HG02623 (cell line): ENCODE data around the gene INTS7.
"Not testable (repeated sequence)": the region's sequence is repeated elsewhere in the genome, so short reads cannot be mapped to it uniquely, and the experiment has no call there.

Experiments
- ATAC-seq: cut with Tn5 transposase; IDR thresholded peaks from one replicate; pipeline ENCODE4 v1.9.1; 2021; ENCODE audit warnings: moderate library complexity; ENCODE audit not compliant: unreplicated experiment

The INTS7 gene

GRCh38 chr1:211933946-211934714 lies 101.2 kb downstream of the INTS7 start:
- no peak for ATAC-seq

DNA sequence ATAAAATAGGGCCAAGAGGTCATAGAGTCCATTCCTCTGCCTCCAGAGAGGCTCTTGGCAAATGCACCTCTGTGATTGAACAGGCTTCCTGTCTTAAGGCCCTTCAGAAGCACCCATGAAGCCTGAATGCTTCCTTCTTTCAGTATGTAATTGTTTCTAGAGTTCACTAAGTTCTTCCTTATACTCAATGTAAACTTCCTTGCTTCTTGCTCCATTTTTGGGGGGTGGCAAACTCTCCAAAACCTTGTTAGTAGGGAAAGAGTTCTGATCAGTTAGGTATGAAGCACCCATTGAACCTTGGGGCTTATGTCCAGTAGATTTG lies 102.5 kb downstream of the INTS7 start:
- ATAC-seq: no peak

DNA sequence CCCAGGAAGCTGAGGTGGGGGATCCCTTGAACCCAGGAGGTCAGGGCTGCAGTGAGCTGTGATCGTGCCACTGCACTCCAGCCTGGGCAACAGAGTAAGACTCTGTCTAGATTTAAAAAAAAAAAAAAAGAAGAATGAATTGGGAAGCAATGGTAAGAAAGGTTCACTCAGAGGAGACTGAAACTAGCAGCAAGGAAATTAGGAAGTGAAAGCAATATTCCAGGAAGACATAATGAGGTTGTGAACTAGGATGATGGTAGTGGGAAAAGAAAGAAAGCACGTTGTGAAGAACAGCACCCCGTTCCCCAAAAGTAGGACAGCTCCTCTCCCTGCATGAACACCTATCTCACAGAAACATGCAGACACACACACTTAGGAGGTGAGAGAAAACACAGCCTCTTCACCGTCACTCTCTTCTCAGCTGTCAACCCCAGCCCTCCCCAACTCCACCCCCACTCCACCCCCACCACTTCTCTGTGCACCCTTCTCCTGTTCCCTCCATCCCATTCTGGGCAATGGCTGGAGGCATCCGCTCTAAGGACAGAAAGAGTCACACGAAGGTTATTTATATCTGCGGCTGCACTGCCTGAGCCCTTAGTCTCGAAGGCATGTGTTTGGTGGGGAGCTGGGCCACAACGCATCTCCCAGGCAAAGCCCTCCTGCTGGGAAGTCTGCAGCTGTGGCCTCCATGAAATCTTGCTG lies 103.0 kb downstream of the INTS7 start:
- no peak for ATAC-seq

DNA sequence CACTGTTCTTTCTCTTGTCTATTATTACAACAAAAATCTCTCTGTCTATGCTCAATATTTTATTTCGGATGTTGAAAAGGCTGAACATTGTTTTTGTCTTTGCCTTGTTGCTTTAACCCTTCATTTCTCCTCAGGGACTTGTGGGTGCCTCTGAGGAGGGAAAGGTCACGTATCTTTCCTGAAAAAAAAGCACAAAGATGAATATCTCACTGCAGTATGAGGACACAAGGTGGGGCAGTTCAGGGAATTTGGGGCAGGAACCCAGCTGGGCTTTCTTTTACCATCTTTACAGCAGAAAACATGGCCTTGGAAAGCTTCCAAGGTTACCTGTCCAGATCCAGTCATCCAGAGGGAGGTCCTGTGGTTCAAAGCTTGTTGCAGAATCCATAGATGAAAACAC lies 105.7 kb downstream of the INTS7 start:
- no peak for ATAC-seq

DNA sequence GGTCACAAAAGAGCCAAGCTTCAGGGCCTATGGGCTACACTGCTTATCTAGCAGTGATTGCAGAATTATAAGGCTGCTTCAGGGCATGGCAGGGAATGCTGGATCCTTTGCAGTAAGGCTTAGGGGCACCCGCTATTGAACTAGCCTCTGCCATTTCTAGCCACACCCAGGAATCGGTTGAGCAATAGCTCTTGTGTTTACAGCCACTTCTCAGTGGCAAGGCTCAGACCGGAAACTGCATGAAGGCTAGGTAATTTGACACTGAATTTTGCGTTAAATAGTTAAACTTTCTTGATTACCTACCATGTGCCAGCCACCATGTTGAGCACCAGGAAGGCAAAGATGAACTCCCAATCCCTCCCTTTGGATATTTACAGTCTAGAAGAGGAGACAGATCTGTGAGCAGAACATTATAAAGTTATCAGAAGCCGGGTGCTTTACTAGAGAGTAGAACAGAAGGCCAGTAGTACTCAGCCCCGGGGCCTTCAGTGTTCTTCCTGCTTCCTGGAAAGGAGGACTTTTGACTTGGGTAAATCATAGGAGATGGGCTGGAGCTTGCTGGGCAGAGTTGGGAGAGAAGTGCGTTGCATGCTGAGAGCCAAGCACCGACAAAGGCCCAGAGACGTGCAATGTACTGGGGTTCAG lies 106.2 kb downstream of the INTS7 start:
- no peak for ATAC-seq

DNA sequence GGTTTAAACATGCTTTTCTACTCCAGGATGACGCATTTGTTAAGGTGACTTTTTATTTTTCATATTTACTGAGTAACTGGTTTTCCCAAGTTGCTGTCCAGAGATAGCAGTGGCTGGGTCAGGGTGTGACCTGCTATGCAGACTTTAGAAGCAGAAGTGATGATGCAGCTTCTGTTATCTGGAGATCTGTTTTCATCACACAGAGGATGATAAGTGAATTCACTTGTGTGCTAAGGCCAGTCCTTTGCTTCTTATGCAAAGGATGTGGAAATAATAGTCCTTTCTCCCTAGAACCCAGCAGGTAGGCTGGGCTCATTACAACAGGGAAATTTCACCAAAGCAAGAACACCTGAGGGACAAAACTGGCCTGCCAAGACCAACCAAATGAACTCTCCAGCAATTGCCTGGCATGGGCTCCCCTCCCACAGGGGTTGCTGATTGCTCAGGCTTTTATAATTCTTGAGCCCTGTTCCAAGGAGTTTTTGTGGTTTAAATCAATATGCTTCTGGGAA lies 107.0 kb downstream of the INTS7 start:
- no peak for ATAC-seq

- no peak for ATAC-seq
Observed at GRCh38 chr1:211925016-211925415, 110.3 kb downstream of the INTS7 start.

- ATAC-seq: no peak
Observed at GRCh38 chr1:211924256-211924655, 111.1 kb downstream of the INTS7 start.

DNA sequence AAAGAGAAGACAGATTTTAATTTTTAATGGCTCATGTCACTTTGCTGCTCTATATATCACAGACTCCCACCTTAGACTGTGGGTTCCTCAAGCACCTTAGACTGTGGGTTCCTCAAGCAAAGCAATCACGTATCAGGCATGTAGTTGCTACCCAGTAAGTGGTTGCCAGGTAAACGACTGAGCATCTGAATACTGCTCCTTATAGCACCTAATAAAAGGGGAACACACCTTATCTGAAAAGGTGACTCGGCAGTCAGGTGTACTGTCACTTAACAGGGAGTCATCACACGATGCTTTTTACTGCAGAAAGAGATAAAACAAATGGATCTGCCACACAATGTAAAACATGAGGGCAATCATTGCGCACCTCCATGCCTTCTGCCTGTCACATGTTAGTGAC lies 112.3 kb downstream of the INTS7 start:
- no peak for ATAC-seq

DNA sequence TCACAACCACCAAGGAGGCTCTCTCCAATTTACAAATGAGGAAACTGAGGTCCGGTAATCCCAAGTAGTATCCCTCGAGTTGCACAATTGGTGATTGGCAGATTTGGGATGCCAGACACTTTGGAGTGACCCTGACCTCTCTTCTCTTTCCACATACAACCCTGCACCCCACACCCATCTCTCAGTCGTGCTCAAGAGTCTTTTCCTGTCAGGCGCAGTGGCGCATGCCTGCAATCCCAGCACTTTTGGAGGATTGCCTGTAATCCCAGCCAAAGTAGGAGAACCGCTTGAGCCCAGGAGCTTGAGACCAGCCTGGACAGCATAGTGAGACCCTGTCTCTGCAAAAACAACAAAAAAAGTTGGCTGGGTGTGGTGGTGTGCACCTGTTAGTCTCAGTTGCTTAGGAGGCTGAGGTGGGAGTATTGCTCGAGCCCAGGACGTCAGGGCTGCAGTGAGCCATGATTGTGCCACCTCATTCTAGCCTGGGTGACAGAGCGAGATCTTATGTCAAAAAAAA lies 113.7 kb downstream of the INTS7 start:
- ATAC-seq: no peak

- no peak for ATAC-seq
Observed at GRCh38 chr1:211920602-211921226, 114.6 kb downstream of the INTS7 start.

- ATAC-seq: no peak
Observed at GRCh38 chr1:211920141-211920572, 115.2 kb downstream of the INTS7 start.

DNA sequence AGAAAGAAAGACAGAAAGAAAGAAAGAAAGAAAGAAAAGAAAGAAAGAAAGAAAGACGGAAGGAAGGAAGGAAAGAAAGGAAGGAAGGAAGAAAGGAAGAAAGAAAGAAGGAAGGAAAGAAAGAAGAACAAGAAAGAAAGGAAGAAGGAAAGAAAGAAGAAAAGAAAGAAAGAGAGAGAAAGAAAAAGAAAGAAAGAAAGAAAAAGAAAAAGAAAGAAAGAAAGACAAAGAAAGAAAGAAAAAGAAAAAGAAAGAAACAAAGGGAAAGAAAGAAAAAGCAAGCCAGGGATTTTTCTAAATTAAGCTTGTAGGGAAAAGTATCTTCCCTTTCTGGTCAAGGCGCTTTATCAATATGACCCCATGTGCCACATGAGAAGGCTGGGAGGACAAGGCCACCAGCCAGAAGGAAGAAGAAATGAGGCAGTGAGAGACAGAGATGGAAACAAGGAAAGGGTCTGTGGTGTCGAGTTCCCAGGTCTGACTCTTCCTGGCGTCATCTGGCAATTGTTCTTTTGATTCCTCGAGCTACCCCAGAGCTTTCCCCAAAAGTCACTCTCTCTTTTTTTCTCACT lies 116.4 kb downstream of the INTS7 start:
- no peak for ATAC-seq

DNA sequence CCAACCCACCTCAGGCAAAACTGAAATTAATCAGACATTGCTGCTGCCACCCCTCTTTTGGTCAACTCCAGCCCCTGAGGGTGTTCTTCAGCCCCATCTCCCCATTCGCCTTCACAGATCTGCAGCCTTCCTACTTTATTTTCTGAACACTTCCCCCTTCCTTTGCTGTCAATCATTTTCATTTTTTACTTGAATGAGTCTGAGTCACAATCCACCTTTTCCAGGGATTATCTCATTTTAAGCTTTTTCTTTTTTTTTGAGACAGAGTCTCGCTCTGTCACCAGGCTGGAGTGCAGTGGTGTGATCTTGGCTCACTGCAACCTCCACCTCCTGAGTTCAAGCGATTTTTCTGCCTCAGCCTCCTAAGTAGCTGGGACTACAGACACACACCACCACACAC lies 118.9 kb downstream of the INTS7 start:
- not testable (repeated sequence) for ATAC-seq

GRCh38 chr1:211915924-211916323 lies 119.4 kb downstream of the INTS7 start:
- no peak for ATAC-seq

DNA sequence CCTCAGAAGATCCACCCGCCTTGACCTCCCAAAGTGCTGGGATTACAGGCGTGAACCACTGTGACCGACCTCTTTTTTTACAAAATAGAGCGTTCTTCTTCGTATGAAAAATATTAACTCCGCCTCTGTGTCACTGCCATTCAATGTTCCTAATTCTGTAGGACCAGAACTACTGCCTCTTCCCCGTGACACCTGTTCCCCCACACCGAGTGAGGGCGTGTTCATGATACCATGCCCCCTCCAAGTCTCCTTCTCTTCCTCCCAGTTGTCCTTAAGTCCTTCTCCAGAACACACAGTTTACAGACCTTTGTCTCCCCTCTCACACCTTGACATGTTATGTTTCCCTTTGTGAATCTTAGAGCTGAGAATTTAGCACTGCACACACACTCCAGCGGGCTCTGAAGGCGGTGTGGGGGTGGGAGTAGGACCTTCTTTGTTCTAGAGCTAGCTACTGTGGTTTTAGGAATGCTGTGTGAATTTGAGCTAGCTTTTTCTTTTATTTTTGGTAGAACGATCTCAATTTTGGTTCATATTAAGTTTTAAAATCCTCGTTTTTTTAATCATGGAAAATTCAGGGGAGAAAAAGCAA lies 122.4 kb downstream of the INTS7 start:
- no peak for ATAC-seq

- no peak for ATAC-seq
Observed at GRCh38 chr1:211912038-211912437, 123.3 kb downstream of the INTS7 start.

DNA sequence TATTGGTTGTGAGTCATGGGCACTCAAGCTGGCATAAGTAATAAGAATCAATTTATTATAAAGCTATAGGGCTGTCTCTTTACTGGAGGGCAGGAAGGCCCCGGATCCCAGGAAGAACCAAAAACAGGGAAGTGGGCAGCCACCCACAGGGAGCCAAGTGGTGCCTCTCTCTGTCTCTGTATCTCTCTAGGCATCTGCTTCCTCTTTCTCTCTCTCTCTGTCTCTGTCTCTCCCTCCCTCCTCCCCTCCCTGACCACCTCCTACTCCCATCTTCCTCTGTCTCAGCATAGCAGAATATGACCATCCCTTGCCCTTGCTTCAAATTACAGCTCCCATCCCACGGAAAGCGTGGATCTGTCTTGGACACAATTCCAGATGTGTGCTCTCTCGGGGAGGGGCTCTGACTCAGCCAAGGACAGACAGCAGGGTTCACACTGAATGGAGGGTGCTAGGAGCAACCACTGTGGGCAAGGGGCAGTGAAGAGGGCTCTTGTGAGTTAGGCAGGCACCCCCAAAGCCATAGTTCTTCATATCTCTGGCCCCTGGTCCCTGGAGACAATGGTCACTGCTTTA lies 124.4 kb downstream of the INTS7 start:
- no peak for ATAC-seq

- no peak for ATAC-seq
Observed at GRCh38 chr1:211910113-211910884, 125.1 kb downstream of the INTS7 start.
